ENCODE results near the gene PPP1R2. TPM values are rescaled to one million over a fixed set of nuclear protein-coding genes. Genes with fewer than 3 reads are reported as not detected.

PPP1R2 gene
- total RNA-seq, 3 donors from 2014 or later = 42.6 to 60.0 (median 46.2) TPM

GRCh38 chr3:195555110-195555509 lies 12.0 kb upstream of the PPP1R2 start:
- H3K36me3 ChIP-seq (ENCODE audit: low read depth) = no peaks in the 10 kb centered on the region
- ATAC-seq (no peak), DNase-seq (no peak)
- no peak overlapping the region for H3K4me3 ChIP-seq
- H3K4me1 ChIP-seq (ENCODE audit: low read depth) = peaks cover 27% of the 10 kb centered on the region
- TF ChIP-seq, protein P1, sequence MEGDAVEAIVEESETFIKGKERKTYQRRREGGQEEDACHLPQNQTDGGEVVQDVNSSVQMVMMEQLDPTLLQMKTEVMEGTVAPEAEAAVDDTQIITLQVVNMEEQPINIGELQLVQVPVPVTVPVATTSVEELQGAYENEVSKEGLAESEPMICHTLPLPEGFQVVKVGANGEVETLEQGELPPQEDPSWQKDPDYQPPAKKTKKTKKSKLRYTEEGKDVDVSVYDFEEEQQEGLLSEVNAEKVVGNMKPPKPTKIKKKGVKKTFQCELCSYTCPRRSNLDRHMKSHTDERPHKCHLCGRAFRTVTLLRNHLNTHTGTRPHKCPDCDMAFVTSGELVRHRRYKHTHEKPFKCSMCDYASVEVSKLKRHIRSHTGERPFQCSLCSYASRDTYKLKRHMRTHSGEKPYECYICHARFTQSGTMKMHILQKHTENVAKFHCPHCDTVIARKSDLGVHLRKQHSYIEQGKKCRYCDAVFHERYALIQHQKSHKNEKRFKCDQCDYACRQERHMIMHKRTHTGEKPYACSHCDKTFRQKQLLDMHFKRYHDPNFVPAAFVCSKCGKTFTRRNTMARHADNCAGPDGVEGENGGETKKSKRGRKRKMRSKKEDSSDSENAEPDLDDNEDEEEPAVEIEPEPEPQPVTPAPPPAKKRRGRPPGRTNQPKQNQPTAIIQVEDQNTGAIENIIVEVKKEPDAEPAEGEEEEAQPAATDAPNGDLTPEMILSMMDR (IDR thresholded peaks at IDR 0.05) = no peak
- H3K9me3 ChIP-seq = no peaks in the 10 kb centered on the region
- intact Hi-C loops (cut with DNase I, micrococcal nuclease) = no loop called here

GRCh38 chr3:195554458-195554857 lies 11.3 kb upstream of the PPP1R2 start:
- ATAC-seq = no peak

DNA sequence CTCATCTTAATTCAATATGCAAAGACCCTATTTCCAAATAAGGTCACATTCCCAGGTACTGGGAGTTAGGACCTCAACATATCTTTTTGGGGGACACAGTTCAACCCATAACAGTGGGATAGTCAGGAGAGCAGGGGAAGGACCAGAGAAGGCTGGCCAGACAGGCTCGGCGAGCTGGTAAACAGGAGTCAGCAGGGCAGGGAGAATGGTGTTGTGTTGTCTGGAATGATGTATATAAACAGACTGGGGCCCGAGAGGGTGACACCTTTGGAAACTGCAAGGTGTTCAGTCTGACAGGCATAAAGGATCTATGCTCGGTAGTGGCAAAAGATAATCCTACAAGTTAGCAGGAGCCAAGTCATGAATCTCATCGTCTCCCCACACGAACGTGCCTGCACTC lies 10.1 kb upstream of the PPP1R2 start:
- H3K9me3 ChIP-seq = no peaks in the 10 kb centered on the region
- H3K4me3 ChIP-seq = no peak overlapping the region
- H3K36me3 ChIP-seq (ENCODE audit: low read depth) = no peaks in the 10 kb centered on the region
- TF ChIP-seq, protein P1 (IDR thresholded peaks at IDR 0.05) = no peak
- DNase-seq (no peak), ATAC-seq (no peak)
- peaks cover 40% of the 10 kb centered on the region for H3K4me1 ChIP-seq (ENCODE audit: low read depth)
- intact Hi-C loops (cut with DNase I, micrococcal nuclease) = no loop called here

More at GRCh38 chr3:195554458-195554857, 11.3 kb upstream of the PPP1R2 start:
- TF ChIP-seq, protein P1 (IDR thresholded peaks at IDR 0.05) = no peak
- peaks cover 33% of the 10 kb centered on the region for H3K4me1 ChIP-seq (ENCODE audit: low read depth)
- intact Hi-C loops (cut with DNase I, micrococcal nuclease) = no loop called here
- H3K4me3 ChIP-seq = no peak overlapping the region
- no peak for DNase-seq
- H3K9me3 ChIP-seq = no peaks in the 10 kb centered on the region
- no peaks in the 10 kb centered on the region for H3K36me3 ChIP-seq (ENCODE audit: low read depth)

- intact Hi-C loops (cut with DNase I, micrococcal nuclease) = no loop called here
- DNase-seq (peak in 2 of 3 donors; percentile 43 to 61), ATAC-seq (peak; percentile 41)
- TF ChIP-seq, protein P1 (IDR thresholded peaks at IDR 0.05) = no peak
- Histone ChIP-seq H3K9me3 (no peaks in the 10 kb centered on the region), H3K4me1 (ENCODE audit: low read depth) (peaks cover 32% of the 10 kb centered on the region), H3K36me3 (ENCODE audit: low read depth) (no peaks in the 10 kb centered on the region), H3K4me3 (no peak overlapping the region)
Measured at GRCh38 chr3:195551381-195551978, 8.4 kb upstream of the PPP1R2 start.

DNA sequence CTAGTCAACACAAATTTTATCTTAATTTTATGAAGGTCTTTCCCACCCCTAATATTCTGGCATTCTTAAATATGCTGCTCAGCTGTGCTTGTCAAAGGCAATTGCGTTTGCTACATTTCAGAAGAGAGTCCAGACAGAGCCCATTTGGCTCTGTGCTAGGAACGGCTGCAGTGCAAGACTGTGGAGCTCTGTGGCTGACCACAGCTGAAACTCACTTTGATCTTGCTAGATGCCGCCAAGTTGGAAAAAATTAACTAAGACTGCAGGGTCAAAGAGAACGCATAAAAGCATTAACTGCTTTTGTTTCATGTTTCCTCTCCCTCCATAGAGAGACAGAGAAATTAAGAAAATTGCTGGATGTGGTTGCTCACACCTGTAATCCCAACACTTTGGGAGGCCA lies 7.6 kb upstream of the PPP1R2 start:
- DNase-seq (no peak), ATAC-seq (peak; percentile 29)
- H3K9me3 ChIP-seq = no peaks in the 10 kb centered on the region
- peaks cover 32% of the 10 kb centered on the region for H3K4me1 ChIP-seq (ENCODE audit: low read depth)
- TF ChIP-seq, protein P1 (IDR thresholded peaks at IDR 0.05) = no peak
- intact Hi-C loops (cut with DNase I, micrococcal nuclease) = no loop called here
- H3K4me3 ChIP-seq = no peak overlapping the region
- H3K36me3 ChIP-seq (ENCODE audit: low read depth) = no peaks in the 10 kb centered on the region

Measured in mucosa of descending colon (tissue), 3 donors.